HG03095 (cell line): Measurements from ENCODE around the gene PRKAA1.

Experiments used
- ATAC-seq: cut with Tn5 transposase; IDR thresholded peaks from one replicate; pipeline ENCODE4 v1.9.1; 2021; ENCODE audit warnings: moderate library complexity; ENCODE audit not compliant: unreplicated experiment

Gene PRKAA1

GRCh38 chr5:40798012-40798800 lies at the start of gene PRKAA1:
Gene PRKAA1, minus strand, starts transcription at chr5:40798374. Its CDS starts 185 bp downstream, at chr5:40798189.
- peak; percentile 94 for ATAC-seq

DNA sequence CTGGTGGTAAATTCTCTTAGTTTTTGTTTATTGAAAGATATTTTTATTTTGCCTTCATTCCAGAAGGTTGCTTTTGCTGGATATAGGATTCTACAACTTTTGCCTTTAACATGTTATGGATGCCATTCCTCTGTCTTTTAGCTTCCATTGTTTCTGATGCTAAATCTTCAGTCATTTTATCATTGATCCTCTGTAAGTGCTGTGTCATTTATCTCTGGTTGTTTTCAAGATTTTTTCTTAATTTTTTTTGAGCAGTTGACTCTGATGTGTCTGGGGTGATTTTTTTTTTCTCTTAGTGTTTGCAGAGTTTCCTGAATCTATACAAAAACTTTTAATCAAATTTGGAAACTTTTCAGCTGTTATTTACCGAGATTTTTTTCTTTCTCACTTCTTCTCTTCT lies 49.4 kb upstream of the PRKAA1 start:
- ATAC-seq: no peak

DNA sequence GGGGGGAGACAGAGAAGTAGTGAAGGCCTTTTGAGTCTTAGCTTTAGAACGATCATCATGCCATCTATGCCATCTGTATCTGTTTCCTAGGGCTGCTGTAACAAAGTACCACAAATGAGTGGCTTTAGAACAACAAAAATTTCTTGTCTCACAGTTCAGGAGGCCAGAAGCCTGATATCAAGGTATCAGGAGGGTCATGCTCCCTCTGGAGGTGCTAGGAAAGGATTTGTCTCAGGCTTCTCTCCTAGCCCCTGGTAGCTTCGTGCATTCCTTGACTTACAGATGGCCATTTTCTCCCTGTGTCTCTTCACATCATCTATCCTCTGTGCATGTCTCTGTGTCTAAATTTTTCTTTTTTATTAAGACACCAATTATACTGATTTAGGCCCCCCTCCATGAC lies 48.2 kb upstream of the PRKAA1 start:
- ATAC-seq: no peak

GRCh38 chr5:40844565-40844964 lies 46.4 kb upstream of the PRKAA1 start:
- no peak for ATAC-seq

GRCh38 chr5:40842351-40842750 lies 44.2 kb upstream of the PRKAA1 start:
- ATAC-seq: no peak

- no peak for ATAC-seq
Measured at GRCh38 chr5:40841068-40841805, 43.1 kb upstream of the PRKAA1 start, which contains the start of gene CARD6. Gene CARD6, plus strand, starts transcription at chr5:40841367. Its CDS starts 16 bp downstream, at chr5:40841383.

DNA sequence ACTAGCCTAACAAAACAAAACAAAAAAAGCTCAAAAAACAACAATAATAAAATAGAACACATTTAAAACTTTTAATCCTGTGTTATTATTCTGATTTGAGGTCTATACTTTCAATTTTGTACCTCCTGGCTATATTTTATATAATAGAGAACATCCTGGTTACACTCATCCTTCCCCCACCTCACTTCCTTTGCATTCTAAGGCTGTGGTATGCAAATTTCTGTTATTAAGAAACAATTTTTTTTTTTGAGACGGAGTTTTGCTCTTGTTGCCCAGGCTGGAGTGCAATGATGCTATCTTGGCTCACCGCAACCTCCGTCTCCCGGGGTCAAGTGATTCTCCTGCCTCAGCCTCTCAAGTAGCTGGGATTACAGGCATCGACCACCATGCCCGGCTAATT lies 39.9 kb upstream of the PRKAA1 start:
- ATAC-seq: no peak

DNA sequence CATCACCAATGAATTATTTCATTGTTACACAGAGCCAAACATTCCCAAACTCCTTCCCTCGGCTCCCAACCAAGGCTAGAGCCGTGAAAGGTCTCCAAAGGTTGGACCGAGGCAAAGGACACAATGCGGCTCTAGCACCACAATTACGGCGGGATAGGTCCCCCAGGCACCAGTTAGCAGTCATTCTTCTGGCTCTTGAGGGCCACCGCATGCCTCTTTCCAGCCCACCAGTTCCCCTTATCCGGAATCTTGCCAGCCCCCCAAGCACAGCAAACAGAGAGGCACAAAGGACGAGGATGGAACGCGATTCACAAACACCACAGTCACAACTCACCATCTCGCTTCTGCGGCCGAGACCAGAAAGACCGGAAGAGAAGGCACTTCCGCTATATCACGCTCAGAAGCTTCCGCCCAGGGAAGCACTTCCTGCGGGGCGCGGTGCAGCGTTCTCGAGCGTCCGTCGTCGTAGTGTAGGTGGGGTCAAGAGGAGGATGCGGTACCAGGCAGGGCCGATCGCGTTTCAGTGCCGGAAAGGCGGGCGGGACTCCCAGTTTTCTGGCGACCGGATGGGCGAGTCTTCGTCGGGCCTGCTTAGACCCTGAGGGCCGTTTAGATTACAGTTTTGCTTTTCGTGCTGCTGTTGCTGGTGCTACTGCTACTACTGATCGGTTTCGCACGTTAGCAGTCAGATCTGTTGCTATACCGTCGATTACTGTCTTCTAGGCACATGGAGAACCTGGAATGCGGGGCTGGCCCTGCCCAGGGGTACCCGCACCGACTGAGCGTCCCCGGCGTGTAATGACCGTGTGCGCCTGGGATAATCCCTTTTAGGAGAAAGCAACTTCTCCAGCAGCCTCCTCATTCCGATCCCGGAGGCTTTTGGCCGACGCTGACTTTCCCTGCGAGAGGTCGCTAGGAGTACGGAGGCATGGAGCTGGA lies 36.9 kb upstream of the PRKAA1 start, which contains the start of gene RPL37:
TSS of gene RPL37 (minus strand) at position 374 of the 939 bp plus-strand sequence. CDS start at position 337, 37 bp downstream.
- peak; percentile 99 for ATAC-seq

DNA sequence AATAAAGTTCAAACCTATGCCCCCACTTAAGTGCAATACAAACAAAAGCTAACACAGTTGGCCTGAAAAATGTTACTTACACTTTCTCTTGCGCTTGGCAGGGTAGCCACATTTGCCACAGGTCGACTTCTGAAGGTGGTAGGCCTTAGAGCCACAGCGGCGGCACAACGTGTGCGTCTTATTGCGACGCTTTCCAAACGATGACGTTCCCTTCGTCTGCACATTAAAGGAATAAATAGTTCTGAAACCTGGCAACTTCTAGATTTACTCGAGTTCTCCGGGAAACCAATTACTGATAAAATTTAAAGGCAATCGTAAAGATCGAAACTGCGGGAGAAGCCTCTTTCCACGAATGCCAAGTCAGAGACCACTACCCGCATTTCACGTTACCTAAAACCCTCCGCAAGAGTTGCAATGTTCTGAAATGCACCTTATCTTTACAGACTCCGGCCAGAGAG lies 36.2 kb upstream of the PRKAA1 start:
- ATAC-seq: no peak

- ATAC-seq: no peak
Measured at GRCh38 chr5:40833712-40834229, 35.6 kb upstream of the PRKAA1 start.

DNA sequence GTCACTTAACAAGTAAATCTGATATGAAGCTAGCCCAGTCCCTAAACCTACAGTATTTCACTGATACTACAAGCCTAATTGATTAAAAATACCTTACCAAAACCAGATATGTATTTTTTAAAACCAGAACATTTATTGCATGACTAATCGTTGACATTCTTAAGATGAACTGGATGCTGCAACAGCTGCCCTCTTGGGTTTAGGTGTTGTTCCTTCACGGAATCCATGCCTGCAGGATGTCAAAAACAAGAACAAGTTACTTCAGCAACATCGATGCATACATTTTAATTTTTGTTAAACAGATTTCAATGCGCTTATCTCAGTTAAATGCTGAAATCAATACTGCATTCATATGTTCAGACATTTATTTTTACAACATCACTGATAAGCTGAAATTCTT lies 34.2 kb upstream of the PRKAA1 start:
- no peak for ATAC-seq

DNA sequence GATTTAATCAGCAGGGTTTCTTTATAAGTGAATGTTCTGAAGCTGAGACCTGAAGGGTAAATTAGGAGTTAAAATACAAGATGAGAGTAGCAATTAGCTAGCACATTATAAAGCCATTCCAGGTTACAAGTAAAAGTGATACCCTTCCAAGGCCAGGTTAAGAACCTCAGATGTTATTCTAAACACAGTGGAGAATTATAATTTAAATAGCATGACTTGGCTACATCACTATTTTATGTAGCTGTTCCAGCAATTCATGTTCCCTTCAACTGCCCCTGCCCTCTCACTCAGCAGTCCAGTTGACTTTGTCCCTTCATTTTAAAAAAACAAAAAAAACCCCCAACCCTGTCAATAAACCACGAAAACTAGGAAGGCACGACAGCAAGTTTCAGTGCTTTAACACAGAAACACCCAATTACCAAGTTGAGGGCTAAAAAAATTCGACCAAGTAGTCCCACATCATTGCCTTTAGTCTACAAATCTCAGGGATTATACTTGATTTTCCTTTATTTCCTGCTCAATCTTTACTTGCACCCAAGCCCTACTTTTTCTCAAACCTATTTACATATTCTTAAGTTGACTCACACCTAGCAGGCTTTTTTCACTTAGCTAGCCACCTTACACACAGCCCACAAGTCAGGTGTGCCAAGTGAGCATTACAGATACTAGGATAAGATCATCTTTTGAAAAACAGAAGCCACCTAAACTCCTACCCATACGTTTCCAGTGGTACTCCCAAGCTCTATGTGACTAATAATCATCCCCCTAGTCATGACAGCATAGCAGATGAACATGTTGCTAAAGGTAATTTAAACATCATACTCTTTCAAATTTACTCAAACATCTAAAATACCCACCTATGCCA lies 33.4 kb upstream of the PRKAA1 start:
- no peak for ATAC-seq

- ATAC-seq: no peak
Measured at GRCh38 chr5:40829748-40830533, 31.8 kb upstream of the PRKAA1 start.

GRCh38 chr5:40828690-40829661 lies 30.8 kb upstream of the PRKAA1 start:
- no peak for ATAC-seq

DNA sequence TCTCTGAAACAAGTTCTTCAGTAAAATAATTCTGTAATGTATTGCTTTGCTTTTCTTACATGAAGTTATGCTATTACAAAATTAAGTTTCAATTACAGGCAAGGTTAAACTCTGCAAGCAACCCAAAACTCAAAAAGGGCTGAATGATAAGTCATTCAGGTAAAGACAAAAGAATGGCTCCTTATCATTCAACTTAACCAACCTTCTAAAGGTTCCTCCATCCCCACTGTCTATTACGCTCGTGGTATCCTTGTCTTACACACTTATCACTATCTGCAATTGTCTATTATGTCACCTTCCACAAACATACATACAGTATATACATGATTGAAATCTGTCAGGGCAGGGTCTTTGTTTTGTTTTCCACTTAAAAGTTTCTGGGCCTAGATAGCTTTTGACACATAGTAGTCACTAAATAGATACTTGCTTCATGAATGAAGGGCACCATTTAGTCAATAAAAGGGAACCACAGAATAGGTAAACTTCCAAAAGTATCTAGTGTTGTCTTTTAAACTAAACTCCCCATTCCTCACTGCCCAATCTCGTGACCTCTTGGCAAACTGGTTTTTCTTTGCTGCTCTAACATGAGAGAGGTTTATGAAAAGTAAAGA lies 30.0 kb upstream of the PRKAA1 start:
- ATAC-seq: no peak

DNA sequence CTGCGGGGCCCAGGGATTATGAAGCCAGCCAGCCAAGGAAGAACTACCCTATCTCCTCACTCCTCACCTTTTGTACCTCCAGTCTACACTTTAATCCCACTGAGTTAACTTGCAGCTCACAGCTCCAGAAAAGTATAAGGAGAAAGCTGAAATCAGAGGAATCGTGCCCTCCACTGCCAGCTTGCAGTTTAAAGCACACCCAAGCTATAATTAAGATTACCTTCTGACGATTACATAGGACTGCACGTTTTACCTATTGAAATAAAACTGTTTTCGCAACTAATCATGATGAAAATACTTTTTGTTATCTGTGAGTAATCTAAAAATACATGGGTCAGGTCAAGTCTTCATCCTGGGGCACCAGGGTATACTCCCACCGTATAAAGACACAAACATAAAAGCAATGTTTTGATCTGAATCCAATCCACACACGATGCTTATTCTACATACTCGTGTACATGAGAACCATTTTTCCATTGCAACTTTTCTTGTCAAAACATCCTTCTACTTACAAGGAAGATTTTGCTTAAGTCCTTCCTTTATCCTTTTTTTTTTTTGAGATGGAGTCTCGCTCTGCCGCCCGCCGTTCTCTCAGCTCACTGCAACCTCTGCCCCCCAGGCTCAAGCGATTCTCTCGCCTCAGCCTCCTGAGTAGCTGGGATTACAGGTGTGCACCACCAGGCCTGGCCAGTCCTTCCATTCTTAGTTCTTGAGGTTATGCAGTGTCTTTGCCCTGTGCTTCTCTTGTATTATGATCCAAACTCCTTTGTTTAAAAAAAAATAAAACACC lies 29.2 kb upstream of the PRKAA1 start:
- ATAC-seq: no peak
